ENCODE measurements around the gene AGMO. TPM values are rescaled to one million over a fixed set of nuclear protein-coding genes. Genes with fewer than 3 reads are reported as not detected.

AGMO gene
- total and polyA plus RNA-seq, 2 donors (not counting 1 experiment from before 2014, with no cell fraction given) = not detected

GRCh38 chr7:15485998-15486397, 75.8 kb downstream of the AGMO start:
- WGBS (ENCODE audit: insufficient coverage) = 63% methylated on average over 3 of the region's 5 CpGs
- no peaks in the 10 kb centered on the region for H3K79me2 ChIP-seq (ENCODE audit: control insufficient read depth, insufficient read depth, low read length)
- no peak overlapping the region for H2AFZ ChIP-seq (ENCODE audit: insufficient read depth, low read depth, low read length, poor library complexity, severe bottlenecking)
- no peak overlapping the region for H3K4me3 Mint-ChIP-seq
- H3K4me1 Mint-ChIP-seq = no peaks in the 10 kb centered on the region
- H3K4me2 ChIP-seq (replicated peaks; ENCODE audit: low read depth, low read length, poor library complexity, severe bottlenecking) = no peak overlapping the region
- H4K20me1 ChIP-seq (ENCODE audit: control insufficient read depth, insufficient read depth, low read length, poor library complexity, severe bottlenecking) = no peaks in the 10 kb centered on the region
- TF ChIP-seq CTCF (IDR thresholded peaks at IDR 0.05) = no peak
- TF ChIP-seq EZH2 (IDR thresholded peaks at IDR 0.05; ENCODE audit: borderline replicate concordance, insufficient read depth, low read depth, low read length, poor library complexity, severe bottlenecking) = no peak
- H3K27ac ChIP-seq (ENCODE audit: low read length in 2 of 2) = no peak overlapping the region
- H3K9me3 ChIP-seq (ENCODE audit: control extremely low read depth in 1 of 3, control insufficient read depth in 2 of 3, insufficient read depth in 1 of 3, low read length in 2 of 3) = no peaks in the 10 kb centered on the region
- H3K4me3 ChIP-seq (ENCODE audit: control extremely low read depth in 1 of 5, extremely low read depth in 1 of 5, insufficient read depth in 1 of 5, low read depth in 2 of 5, low read length in 4 of 5) = no peak overlapping the region
- no peaks in the 10 kb centered on the region for H3K4me1 ChIP-seq (ENCODE audit: control insufficient read depth in 2 of 2, insufficient read depth in 2 of 2, low read length in 2 of 2)
- no peak overlapping the region for H3K9ac ChIP-seq (ENCODE audit: low read length)
- H3K27ac Mint-ChIP-seq = no peak overlapping the region
- CTCF ChIA-PET = no interaction called here
- intact Hi-C loops (cut with micrococcal nuclease) = no loop called here
- no peaks in the 10 kb centered on the region for H3K9me3 Mint-ChIP-seq (ENCODE audit: insufficient read depth)
- POLR2A ChIA-PET = no interaction called here
- H3K36me3 ChIP-seq (replicated peaks in 1 of 2; ENCODE audit: control extremely low read depth in 1 of 2, control insufficient read depth in 1 of 2, extremely low read depth in 1 of 2, insufficient read depth in 2 of 2, low read length in 1 of 2) = no peaks in the 10 kb centered on the region
- no peaks in the 10 kb centered on the region for H3K27me3 ChIP-seq (replicated peaks in 1 of 4; ENCODE audit: control extremely low read depth in 1 of 4, control insufficient read depth in 3 of 4, insufficient read depth in 4 of 4, low read length in 3 of 4)
- no peak for DNase-seq
- no peak for ATAC-seq (ENCODE audit: low read depth)
- no peaks in the 10 kb centered on the region for H3K27me3 Mint-ChIP-seq

- Histone ChIP-seq H3K4me3 (ENCODE audit: control extremely low read depth in 1 of 5, extremely low read depth in 1 of 5, insufficient read depth in 1 of 5, low read depth in 2 of 5, low read length in 4 of 5) (no peak overlapping the region), H3K9me3 (ENCODE audit: control extremely low read depth in 1 of 3, control insufficient read depth in 2 of 3, insufficient read depth in 1 of 3, low read length in 2 of 3) (no peaks in the 10 kb centered on the region), H3K27ac (ENCODE audit: low read length in 2 of 2) (no peak overlapping the region), H3K4me2 (replicated peaks; ENCODE audit: low read depth, low read length, poor library complexity, severe bottlenecking) (no peak overlapping the region), H3K79me2 (ENCODE audit: control insufficient read depth, insufficient read depth, low read length) (no peaks in the 10 kb centered on the region), H3K9ac (ENCODE audit: low read length) (no peak overlapping the region), H3K36me3 (replicated peaks in 1 of 2; ENCODE audit: control extremely low read depth in 1 of 2, control insufficient read depth in 1 of 2, extremely low read depth in 1 of 2, insufficient read depth in 2 of 2, low read length in 1 of 2) (no peaks in the 10 kb centered on the region), H3K4me1 (ENCODE audit: control insufficient read depth in 2 of 2, insufficient read depth in 2 of 2, low read length in 2 of 2) (no peaks in the 10 kb centered on the region), H2AFZ (ENCODE audit: insufficient read depth, low read depth, low read length, poor library complexity, severe bottlenecking) (no peak overlapping the region), H3K27me3 (replicated peaks in 1 of 4; ENCODE audit: control extremely low read depth in 1 of 4, control insufficient read depth in 3 of 4, insufficient read depth in 4 of 4, low read length in 3 of 4) (no peaks in the 10 kb centered on the region), H4K20me1 (ENCODE audit: control insufficient read depth, insufficient read depth, low read length, poor library complexity, severe bottlenecking) (no peaks in the 10 kb centered on the region)
- Mint-ChIP-seq H3K4me3 (no peak overlapping the region), H3K27me3 (no peaks in the 10 kb centered on the region), H3K4me1 (no peaks in the 10 kb centered on the region), H3K27ac (no peak overlapping the region), H3K9me3 (ENCODE audit: insufficient read depth) (no peaks in the 10 kb centered on the region)
- ATAC-seq (ENCODE audit: low read depth) (no peak), DNase-seq (no peak)
- no peak for TF ChIP-seq EZH2 (IDR thresholded peaks at IDR 0.05; ENCODE audit: borderline replicate concordance, insufficient read depth, low read depth, low read length, poor library complexity, severe bottlenecking)
- TF ChIP-seq CTCF (IDR thresholded peaks at IDR 0.05) = no peak
- ChIA-PET POLR2A (no interaction called here), CTCF (no interaction called here)
- intact Hi-C loops (cut with micrococcal nuclease) = no loop called here
- WGBS (ENCODE audit: insufficient coverage) = 84% methylated on average over 3 of the region's 5 CpGs
Measured at GRCh38 chr7:15485431-15485830, 76.4 kb downstream of the AGMO start.

Data from B cell (primary cell).